ENCODE measurements around the gene NME2. TPM values are rescaled to one million over a fixed set of nuclear protein-coding genes. Genes with fewer than 3 reads are reported as not detected.
A peak's percentile ranks its signal among the peaks of the same experiment; 100 is the strongest.
"Not testable (repeated sequence)": the region's sequence is repeated elsewhere in the genome, so short reads cannot be mapped to it uniquely, and the experiment has no call there.

Gene NME2
- total and polyA plus RNA-seq, 2 experiments from 2014 or later, result 393 to 585 TPM

- peak overlapping the region; percentile 80 for H3K27ac ChIP-seq
- no peaks in the 10 kb centered on the region for H3K9me3 ChIP-seq (ENCODE audit: low read depth)
- TF ChIP-seq CTCF (IDR thresholded peaks at IDR 0.05; ENCODE audit: low read depth, low read length), result no peak
- no peaks in the 10 kb centered on the region for H3K4me1 ChIP-seq (ENCODE audit: low read depth)
- no peaks in the 10 kb centered on the region for H3K27me3 ChIP-seq
- peaks cover 18% of the 10 kb centered on the region for H3K36me3 ChIP-seq
- no peak for DNase-seq (ENCODE audit: low read depth in 1 of 2, low spot score in 1 of 2)
- H3K4me3 ChIP-seq, result peak overlapping the region; percentile 78
Measured at GRCh38 chr17:51165680-51166197, 472 bp upstream of the NME2 start.

DNA sequence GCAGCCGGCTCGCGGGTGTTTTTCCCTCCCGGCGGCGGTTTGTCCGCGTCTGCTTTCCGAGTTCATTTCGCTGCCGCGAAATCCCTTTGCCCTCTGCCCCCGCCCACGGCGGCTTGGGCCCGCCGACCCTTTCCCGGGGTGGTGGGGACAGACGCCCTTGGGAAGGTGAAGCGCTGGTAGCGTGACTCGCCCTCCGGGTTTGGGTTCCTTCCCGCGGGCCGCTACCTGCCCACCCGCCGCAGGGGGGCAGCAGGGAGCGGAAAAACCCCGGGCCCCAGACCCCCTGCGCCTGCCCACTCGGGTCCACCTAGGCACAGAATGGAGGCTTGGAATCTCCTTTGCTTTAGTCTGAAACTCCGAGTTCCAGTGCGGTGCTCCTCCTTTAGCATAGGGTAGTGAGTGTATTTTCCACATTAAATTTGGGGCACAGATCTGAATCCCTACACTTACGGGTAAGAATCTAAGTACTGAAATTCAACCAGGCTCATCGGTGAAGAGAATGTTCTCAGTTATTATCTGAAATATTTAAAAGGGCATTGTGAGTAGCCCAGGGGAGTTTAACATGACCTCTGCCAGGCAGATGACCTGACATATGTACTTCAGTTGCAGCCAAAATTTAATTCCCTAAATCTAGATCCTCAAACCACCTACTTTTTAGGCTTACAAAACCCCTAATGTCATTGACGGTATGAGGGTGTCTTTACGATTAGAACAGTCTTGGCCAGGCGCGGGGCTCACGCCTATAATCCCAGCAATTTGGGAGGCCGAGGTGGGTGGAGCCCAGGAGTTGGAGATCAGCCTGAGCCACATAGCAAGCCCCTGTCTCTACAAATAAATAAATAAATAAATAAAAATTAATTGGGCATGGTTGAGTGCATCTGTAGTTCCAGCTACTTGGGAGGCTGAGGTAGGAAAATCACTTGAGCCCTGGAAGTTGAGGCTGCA lies 1.0 kb downstream of the NME2 start:
- peak; percentile 85 for TF ChIP-seq CTCF (IDR thresholded peaks at IDR 0.05; ENCODE audit: low read depth, low read length)
- H3K27ac ChIP-seq, result peak overlapping the region; percentile 80
- H3K27me3 ChIP-seq, result no peaks in the 10 kb centered on the region
- H3K4me3 ChIP-seq, result peak overlapping the region; percentile 78
- peak; percentile 55 to 75 for DNase-seq (ENCODE audit: low read depth in 1 of 2, low spot score in 1 of 2)
- peaks cover 21% of the 10 kb centered on the region for H3K36me3 ChIP-seq
- H3K9me3 ChIP-seq (ENCODE audit: low read depth), result no peaks in the 10 kb centered on the region
- H3K4me1 ChIP-seq (ENCODE audit: low read depth), result no peaks in the 10 kb centered on the region

DNA sequence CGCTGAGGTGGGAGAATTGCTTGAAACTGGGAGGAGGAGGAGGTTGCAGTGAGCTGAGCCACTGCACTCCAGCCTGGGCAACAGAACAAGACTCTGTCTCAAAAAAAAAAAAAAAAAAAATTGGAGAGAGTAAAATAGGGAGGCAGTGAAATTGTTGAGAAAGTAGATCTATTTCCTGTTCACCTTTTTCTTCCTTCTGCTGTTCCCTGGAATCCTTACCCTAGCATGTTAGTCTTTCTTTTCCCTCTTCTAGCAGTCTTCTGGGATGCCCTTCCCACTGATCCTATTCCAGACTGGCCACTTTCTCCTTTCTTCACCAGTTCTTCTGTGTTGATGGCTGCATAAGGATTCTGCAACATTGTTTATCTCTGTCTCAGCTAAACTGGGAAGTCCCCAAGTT lies 3.1 kb downstream of the NME2 start:
- TF ChIP-seq CTCF (IDR thresholded peaks at IDR 0.05; ENCODE audit: low read depth, low read length), result no peak

DNA sequence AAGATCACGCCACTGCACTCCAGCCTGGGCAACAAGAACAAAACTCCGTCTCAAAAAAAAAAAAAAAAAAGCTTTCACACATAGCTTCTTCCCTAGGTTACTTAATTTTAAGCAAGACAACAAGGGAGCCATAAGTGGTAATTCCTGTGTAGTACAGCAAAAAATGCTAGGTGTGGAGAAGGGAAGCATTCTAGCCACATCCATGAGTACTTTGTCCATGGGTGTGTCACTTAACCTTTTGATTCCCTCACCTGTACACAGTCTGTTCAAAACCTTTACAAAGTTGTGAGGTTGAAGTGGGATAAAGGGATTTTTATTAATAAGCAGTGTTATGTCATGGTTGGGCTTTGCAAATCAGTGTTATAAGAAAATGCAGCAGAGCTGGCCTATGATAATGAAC lies 4.5 kb downstream of the NME2 start:
- H3K4me1 ChIP-seq (ENCODE audit: low read depth), result no peaks in the 10 kb centered on the region
- no peak for TF ChIP-seq CTCF (IDR thresholded peaks at IDR 0.05; ENCODE audit: low read depth, low read length)
- no peaks in the 10 kb centered on the region for H3K27me3 ChIP-seq
- no peak for DNase-seq (ENCODE audit: low read depth in 1 of 2, low spot score in 1 of 2)
- H3K36me3 ChIP-seq, result peaks cover 21% of the 10 kb centered on the region
- H3K4me3 ChIP-seq, result no peak overlapping the region
- H3K27ac ChIP-seq, result no peak overlapping the region
- no peaks in the 10 kb centered on the region for H3K9me3 ChIP-seq (ENCODE audit: low read depth)

More for the DNA sequence above, 3.1 kb downstream of the NME2 start:
- no peaks in the 10 kb centered on the region for H3K4me1 ChIP-seq (ENCODE audit: low read depth)
- no peak overlapping the region for H3K4me3 ChIP-seq
- no peaks in the 10 kb centered on the region for H3K9me3 ChIP-seq (ENCODE audit: low read depth)
- H3K36me3 ChIP-seq, result peaks cover 21% of the 10 kb centered on the region
- no peaks in the 10 kb centered on the region for H3K27me3 ChIP-seq
- H3K27ac ChIP-seq, result no peak overlapping the region
- DNase-seq (ENCODE audit: low read depth in 1 of 2, low spot score in 1 of 2), result no peak

DNA sequence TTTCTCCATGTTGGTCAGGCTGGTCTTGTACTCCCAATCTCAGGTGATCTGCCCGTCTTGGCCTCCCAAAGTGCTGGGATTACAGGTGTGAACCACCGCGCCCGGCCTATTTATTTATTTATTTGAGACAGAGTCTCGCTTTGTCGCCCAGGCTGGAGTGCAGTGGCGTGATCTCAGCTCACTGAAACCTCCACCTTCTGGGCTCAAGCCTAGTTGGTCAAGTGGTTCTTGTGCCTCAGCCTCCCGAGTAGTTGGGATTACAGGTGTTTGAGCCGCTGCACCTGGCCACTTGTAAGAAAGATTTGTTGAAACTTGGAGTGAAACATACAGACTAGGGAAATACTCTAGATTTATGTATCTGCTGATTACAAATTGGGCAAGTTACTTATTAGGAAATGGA lies 5.8 kb downstream of the NME2 start:
- H3K4me3 ChIP-seq; H3K9me3 ChIP-seq (ENCODE audit: low read depth); H3K27me3 ChIP-seq; H3K27ac ChIP-seq; DNase-seq (ENCODE audit: low read depth in 1 of 2, low spot score in 1 of 2); H3K4me1 ChIP-seq (ENCODE audit: low read depth): not testable (repeated sequence)
- peaks cover 21% of the 10 kb centered on the region for H3K36me3 ChIP-seq

DNA sequence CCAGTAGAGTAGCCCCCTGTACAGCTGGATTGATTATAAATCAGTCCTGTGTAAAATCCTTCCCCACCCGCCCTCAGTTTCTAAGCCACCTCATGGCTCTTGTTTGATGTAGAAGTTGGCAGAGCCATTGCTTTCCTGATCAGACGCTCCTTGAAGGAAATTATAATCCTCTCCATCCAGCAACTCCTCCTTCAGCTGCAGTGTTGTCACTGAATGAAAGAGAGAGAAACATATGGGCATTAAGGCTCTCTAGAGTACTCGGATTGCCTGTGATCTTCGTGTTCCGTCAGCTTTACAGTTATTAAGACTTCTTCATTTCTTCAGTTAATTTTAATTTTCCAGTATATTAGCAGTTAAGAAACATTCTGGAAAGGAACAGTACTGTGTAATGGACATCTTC lies 14.3 kb downstream of the NME2 start:
- Histone ChIP-seq H3K27ac (no peak overlapping the region), H3K4me1 (ENCODE audit: low read depth) (no peaks in the 10 kb centered on the region), H3K9me3 (ENCODE audit: low read depth) (no peaks in the 10 kb centered on the region), H3K36me3 (peaks cover 45% of the 10 kb centered on the region), H3K27me3 (no peaks in the 10 kb centered on the region), H3K4me3 (no peak overlapping the region)
- DNase-seq (ENCODE audit: low read depth in 1 of 2, low spot score in 1 of 2), result no peak
- TF ChIP-seq CTCF (IDR thresholded peaks at IDR 0.05; ENCODE audit: low read depth, low read length), result no peak

All from cardiac muscle cell (in vitro differentiated cells and primary cell).